H54 (cell line): ENCODE measurements around the gene MAGEA9.
"Not testable (repeated sequence)": the region's sequence is repeated elsewhere in the genome, so short reads cannot be mapped to it uniquely, and the experiment has no call there.

Source experiments
- DNase-seq: peaks from one replicate; pipeline ENCODE4 v3.0.0; 2011; ENCODE audit warnings: low spot score, mixed read lengths; ENCODE audit not compliant: insufficient read length
- FAIRE-seq: peaks from 3 replicates; lab custom pipeline; 2011; peaks lifted over from hg19 to GRCh38; lab: Jason Lieb, UNC
- POLR2A ChIP-seq: IDR thresholded peaks from 2 replicates; pipeline ENCODE4 v1.6.1; 2011; ENCODE audit warnings: low read depth, mild to moderate bottlenecking, low read length

The MAGEA9 gene

GRCh38 chrX:149781727-149782126 is at the start of gene MAGEA9:
TSS of gene MAGEA9 (plus strand) at chrX:149781930. CDS start at chrX:149786211, 4,281 bp downstream.
- not testable (repeated sequence) for DNase-seq, FAIRE-seq

- not testable (repeated sequence) for FAIRE-seq, DNase-seq
Measured at GRCh38 chrX:149742269-149742668, 39.5 kb upstream of the MAGEA9 start.

- not testable (repeated sequence) for FAIRE-seq, DNase-seq
Measured at GRCh38 chrX:149746390-149747007, 35.2 kb upstream of the MAGEA9 start.

- TF ChIP-seq POLR2A, result no peak
- no peak for DNase-seq
- no peak for FAIRE-seq
Measured at GRCh38 chrX:149757206-149758067, 24.3 kb upstream of the MAGEA9 start.

DNA sequence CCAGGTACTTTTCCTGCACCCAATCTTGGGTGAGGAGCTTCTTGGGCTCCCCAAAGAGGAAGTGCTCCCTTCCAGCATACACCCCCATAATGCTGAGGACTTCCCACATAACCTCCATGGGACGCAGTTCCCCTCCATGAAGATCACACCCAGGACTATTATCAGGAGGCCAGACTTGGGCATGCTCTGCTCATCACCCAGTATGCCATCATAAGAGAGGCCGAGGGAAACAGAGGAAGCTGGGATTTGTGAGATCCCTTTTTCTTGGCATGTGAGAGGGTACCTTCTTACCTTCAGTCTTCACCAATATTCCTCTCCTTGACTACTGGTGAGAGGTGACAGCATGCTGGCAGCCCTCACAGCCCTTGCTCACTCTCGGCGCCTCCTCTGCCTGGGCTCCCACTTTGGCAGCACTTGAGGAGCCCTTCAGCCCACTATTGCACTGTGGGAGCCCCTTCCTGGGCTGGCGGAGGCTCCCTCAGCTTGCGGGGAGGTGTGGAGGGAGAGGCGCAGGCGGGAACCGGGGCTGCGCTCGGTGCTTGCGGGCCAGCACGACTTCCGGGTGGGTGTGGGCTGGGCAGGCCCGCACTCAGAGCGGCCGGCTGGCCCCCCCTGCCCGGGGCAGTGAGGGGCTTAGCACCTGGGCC is 23.5 kb upstream of the MAGEA9 start:
- FAIRE-seq, result no peak
- TF ChIP-seq POLR2A, result no peak
- no peak for DNase-seq

DNA sequence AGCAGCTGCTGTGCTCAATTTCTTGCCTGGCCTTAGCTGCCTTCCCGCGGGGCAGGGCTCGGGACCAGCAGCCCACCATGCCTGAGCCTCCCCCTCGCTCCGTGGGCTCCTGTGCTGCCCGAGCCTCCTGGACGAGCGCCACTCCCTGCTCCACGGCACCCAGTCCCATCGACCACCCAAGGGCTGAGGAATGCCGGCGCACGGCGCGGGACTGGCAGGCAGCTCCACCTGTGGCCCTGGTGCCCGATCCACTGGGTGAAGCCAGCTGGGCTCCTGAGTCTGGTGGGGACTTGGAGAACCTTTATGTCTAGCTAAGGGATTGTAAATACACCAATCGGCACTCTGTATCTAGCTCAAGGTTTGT is 23.0 kb upstream of the MAGEA9 start:
- FAIRE-seq, DNase-seq: not testable (repeated sequence)

GRCh38 chrX:149759824-149760223 is 21.9 kb upstream of the MAGEA9 start:
- no peak for TF ChIP-seq POLR2A
- no peak for FAIRE-seq
- DNase-seq, result no peak

GRCh38 chrX:149760965-149761364 is 20.8 kb upstream of the MAGEA9 start:
- no peak for TF ChIP-seq POLR2A
- no peak for FAIRE-seq
- DNase-seq, result no peak

DNA sequence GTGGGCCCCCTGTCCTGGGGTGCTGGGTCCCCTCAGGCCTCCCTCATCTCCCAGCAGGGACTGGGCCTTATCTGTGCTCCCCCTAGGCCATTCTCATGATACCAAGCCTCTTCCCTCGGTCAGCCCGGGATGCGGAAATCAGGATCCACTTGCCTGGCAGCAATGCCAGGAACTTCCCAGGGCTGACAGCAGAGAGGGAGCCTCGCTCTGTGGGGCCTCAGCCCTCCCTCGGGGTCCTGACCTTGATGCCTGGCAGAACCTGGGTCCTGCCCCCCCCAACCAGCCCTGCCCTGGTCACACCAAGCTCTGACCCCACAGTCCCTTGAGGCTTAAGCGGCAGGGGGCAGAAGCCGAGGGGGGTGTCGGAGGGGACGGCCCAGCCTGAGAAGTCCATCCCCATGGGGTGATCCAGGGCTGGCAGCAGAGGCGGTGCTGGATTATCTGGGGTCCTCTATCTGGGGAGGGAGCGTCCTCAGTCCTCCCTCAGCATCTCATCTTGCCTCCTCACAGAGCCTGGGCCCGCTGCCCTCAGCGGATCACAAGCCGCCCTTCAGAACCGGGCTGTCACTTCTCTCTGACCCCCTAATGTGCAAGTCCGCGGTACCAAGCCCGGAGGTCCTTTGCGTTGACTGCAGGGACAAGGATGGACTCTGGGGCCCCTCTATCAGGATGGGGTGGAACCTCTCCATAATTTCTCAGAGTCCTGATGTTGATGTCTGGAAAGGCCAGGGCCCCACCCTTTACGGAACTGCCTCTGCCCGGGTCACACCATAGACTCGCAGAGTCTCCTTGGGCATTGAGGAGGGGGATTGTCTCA is 19.7 kb upstream of the MAGEA9 start:
- DNase-seq, FAIRE-seq: not testable (repeated sequence)

GRCh38 chrX:149762696-149763614 is 18.8 kb upstream of the MAGEA9 start:
- no peak for FAIRE-seq
- no peak for DNase-seq
- TF ChIP-seq POLR2A, result no peak

GRCh38 chrX:149770344-149770743 is 11.4 kb upstream of the MAGEA9 start:
- not testable (repeated sequence) for DNase-seq, FAIRE-seq

GRCh38 chrX:149773026-149773425 is 8.7 kb upstream of the MAGEA9 start:
- DNase-seq, FAIRE-seq: not testable (repeated sequence)

DNA sequence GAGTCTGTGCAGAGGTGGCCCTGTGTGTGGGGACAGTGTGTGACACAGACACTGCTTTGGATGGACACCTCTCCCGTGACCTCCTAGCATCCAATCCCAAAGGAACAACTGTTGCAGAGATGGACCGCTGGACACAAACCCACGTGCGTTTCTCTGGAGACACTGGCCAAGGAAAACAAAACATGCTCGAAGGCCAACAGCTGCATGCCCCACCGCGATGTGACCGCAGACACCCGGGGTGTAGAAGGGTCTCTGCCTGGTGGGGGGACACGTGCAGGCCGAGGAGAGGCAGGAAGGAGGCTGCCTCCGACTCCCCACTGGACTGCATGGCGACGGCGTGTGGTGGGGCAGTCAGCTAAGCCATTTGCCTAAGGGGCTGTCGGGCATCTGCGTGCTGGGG is 8.0 kb upstream of the MAGEA9 start, which contains the start of gene HSFX1:
HSFX1 (plus strand) TSS at position 301 of the 400 bp plus-strand sequence. CDS start 614 bp downstream, outside the sequence.
- FAIRE-seq, DNase-seq: not testable (repeated sequence)

DNA sequence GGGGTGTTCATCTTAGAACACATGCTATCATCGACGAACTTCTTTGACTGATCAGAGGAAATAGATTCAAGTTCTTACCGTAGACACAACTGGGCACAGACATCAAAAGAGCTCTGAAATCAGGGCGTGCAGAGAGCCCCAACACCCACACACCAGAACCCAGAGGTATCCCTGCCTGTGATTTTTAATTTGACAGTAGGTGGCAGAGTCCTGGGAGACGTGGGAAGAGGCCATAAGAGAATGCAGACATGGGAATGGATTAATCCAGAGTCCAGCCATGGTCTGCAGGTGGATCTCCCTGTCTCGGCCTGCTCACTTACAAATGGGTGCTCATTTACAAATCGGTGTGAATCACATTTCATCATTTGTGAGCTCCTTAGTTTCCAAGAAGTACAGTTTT is 3.7 kb upstream of the MAGEA9 start:
- FAIRE-seq, result peak; percentile 15

GRCh38 chrX:149795531-149795930 is 13.8 kb downstream of the MAGEA9 start:
- DNase-seq, result not testable (repeated sequence)
- FAIRE-seq, result peak; percentile 93

More for the DNA sequence above, 3.7 kb upstream of the MAGEA9 start:
- DNase-seq, result not testable (repeated sequence)
